OCI-LY3 (cell line): ENCODE data around the gene LYPD6B.

ENCODE experiments used
- CTCF ChIP-seq: fragments of 200-600, 300-600 bp; sonication (generic); IDR thresholded peaks from 2 replicates; pipeline ENCODE4 v1.5.1; 2014; ENCODE audit warnings: antibody characterized with exemption, low read length, low read depth
- EZH2phosphoT487 ChIP-seq: fragments of 200-600 bp; shearing (Covaris generic); IDR thresholded peaks from 2 replicates; pipeline ENCODE4 v1.6.1; 2018; ENCODE audit warnings: antibody characterized with exemption, mixed run types, low read depth

GRCh38 chr2:149070681-149071320 lies 32.3 kb downstream of the LYPD6B start:
- TF ChIP-seq EZH2phosphoT487 (no peak), CTCF (no peak)
